Skin of body (tissue), 2 donors: ENCODE measurements around the gene PDZRN3. TPM values are rescaled to one million over a fixed set of nuclear protein-coding genes. Genes with fewer than 3 reads are reported as not detected.
A peak's percentile ranks its signal among the peaks of the same experiment; 100 is the strongest.

Experiments used
- DNase-seq: peaks from one replicate; lab custom pipeline; 2025; lab: John Stamatoyannopoulos, UW
- total RNA-seq: library from RNA; depleted of rRNA; stranded (reverse); fragments of >200 nt; gene quantifications from one replicate; pipeline ENCODE4 v1.2.3, GENCODE V29; 2014

PDZRN3 gene
- total RNA-seq, 1 donor from 2014 or later: 66.5 TPM

DNA sequence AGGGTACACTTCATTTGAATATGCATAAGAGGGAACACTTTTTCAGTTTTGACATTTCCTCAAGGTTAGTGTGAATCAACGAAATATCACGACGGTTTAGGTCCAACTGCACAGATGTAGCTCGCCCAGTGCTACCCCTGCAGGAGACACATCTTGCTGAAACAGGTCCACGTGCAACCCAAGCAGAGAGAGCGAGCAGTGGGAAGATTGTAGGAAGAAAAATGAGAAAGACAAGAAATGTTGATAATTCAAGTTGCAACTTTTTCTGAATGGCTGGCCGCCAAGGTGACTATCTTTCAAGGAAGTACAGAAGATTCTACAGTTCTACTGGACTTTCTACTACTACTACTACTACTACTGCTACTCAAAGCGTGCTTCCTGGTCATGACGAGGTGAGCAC lies 231.7 kb downstream of the PDZRN3 start:
- DNase-seq: no peak

DNA sequence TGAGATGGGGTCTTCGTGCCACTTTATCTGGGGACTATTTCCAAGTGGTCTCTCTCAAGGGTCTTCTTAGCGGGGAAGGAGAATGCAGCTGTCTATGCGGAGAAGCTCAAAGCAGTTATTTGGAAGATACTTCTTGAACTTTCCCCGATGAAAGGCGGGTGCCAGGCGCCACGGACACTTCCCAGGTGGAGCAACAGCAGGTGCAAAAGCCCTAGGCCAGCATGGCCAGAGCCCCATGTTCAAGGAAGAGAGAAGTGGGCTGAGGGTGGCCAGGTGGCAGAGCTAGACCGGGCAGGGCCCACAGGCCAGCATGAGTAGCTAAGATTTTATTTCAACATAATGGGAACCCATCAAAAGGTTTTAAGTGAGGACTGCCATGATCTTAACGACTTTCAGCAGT lies 232.8 kb downstream of the PDZRN3 start:
- no peak for DNase-seq

DNA sequence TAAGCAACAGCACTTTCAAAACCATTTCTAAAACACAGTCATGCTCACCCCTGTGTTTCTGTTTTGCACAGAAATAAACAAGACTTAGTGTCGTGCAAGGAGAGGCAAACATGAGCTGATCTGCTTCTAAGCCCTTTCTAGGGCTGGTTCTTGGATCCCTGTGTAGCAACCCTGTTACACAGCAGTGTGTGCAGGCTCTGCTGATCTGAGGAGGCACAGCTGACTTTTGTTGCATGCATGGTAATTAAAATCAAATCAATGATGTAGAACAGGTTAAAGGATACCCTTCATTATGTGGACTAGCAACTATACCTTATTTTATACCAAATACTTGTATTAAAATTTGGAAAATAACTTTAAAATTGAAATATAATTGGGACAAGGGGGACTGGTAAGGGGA lies 234.8 kb downstream of the PDZRN3 start:
- DNase-seq: no peak

DNA sequence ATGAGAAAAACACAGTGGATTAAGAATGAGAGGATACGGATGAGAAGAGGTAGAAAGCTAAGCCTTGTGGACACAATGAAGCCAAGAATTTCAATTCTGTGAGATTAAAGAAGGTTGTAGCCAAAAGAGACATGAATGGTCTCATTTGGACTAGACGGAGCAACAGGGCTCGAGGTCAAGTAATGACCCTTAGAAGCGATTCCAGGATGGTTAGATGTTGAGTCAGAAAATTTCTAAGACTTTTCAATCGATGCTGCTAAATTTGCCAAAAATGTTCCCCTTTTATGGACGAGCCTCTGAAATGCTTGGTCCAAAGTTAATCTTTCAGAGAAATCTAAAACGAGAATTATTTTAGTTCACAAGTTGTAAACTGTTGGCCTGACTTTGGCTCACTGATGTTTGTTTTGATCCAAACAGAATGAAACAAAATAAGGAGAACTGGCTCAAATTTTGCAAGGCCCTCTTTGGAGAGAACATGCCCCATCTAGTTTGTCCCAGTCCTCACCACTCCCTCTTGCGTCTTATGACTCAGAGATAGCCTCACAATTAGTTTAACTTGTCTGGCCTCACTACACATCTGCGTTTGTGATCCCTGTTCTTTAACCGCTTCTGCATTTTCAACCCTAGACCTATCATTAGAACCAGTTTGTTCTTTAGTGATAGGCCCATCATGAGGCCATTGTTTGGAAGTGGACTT lies 235.5 kb downstream of the PDZRN3 start:
- no peak for DNase-seq

DNA sequence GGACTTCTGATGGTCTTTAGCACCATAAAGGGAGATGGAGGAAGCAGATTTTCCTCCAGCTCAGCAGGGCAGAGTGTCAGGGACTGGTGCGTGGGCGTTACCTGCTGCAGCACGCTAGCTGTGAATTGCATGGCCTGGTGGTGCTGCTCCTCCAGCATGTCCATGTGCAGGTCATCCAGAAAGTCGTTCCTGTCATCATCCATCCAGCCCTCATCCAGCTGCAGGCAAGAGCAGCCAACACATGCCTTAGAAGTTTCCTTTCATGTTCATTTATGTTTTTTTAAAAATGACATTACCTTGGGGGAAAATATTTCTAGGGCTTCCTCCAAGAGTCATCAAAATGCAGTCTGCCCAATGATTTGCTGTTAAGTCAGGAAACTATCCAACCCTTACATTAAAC lies 239.2 kb downstream of the PDZRN3 start:
- DNase-seq: no peak

DNA sequence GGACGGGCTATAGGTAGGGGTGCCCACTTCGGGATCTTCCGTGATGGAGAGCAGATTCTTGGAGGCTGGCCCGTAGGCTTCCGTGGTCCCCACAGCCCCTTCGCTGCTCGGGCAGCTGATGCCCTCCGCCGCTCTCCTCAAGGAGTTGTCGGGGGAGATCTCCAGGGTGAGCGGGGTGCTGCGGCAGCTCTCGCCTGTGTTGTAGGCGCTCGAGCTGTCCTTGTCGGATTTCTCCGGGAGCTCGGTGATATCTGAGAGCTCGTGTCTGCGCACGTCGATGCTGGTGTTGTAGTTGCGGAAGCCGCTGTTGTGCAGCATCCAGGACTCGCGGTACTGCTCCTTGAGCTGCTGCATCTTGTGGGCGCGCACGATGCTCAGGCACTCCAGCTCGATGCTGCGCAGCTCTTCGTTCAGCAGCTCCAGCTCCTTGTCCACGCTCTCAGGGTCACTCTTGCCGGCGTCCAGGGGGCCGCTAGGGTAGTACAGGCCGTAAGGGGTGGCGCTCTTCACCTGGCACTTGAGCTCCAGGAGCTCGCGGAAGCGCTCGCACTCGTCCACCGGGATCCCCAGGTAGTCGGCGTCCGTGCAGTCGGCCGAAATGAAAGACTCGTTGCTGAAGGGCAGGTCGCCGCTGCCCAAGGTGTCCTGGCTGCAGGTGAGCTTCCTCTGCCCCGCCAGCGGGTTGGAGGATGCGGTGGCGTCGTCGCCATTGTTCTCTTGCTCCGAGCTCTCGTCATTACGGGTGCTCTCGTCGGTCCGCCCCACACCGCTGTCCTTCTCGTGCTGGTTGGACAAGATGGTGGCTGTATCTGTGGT lies 240.4 kb downstream of the PDZRN3 start:
- DNase-seq: no peak

DNA sequence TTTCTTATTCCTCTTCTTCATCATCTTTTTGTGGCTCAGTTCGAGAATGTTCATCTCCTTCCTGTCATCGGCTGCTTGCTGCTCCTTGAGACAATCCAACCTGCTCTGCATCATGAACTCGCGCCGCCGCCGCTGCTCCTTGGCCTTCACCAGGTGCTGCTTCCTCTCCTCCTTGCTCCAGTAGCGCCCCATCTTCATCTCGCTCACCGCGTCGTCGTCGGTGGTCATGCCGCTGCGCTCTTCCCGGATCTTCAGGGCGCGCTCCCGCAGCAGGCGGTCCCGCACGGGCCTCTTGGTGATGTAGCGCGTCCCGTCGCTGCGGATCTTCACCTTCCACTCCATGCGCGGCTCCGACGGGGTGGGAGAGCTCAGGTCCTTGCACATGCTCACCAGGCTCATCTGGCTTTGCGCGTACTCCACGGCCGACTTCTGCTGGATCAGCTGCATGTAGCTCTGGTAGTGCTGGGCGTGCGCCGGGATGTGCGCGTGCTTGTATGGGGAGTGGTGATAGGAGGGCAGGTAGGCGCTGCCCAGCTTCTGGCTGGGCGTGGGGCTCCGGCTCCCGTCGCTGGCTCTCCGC lies 241.2 kb downstream of the PDZRN3 start:
- no peak for DNase-seq

DNA sequence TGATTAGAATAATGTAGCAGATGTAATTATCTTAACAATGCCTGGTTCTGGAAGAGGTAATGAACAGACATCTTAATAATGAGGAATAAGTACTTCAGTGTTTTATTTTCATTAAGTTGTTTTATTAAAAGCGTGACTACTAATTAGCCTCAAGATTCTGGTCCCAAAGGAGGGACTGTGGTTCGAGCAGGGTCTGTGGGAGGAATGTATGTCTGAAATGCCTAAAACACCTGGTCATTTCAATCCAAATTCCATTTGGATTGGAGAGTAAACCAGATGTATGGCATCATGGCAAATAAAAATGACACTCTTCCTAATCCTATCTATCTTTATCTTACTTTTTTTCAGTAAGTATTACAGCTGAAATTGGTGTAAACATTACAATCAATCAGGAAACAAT lies 243.2 kb downstream of the PDZRN3 start:
- DNase-seq: no peak

DNA sequence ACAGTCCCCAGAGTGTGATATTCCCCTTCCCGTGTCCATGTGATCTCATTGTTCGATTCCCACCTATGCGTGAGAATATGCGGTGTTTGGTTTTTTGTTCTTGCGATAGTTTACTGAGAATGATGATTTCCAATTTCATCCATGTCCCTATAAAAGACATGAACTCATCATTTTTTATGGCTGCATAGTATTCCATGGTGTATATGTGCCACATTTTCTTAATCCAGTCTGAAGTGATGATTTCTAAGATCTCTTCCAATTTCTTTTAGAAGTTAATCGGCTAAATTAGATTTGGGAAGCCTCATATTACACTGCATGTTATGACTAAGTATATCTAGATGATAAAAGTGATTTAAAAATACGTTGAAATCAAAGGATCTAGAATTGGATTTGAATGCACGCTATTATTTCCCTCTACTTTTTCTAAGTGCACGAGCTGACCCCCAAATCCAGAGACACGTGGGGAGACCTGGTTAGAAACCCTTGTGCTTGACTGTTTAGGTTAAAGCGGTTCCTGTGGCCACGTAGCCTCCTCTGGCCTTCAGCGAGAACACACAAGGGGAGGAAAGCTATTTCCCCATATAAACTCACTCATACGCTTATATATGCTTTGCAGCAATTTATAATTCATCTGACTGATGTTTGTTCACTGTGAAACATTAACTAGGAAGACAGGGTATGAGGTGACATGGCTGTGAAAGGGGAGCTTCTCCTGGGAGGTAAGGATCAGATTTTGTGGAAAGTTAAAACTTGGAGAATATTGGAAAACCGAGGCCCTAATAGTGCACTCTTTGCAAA lies 243.8 kb downstream of the PDZRN3 start:
- DNase-seq: no peak

DNA sequence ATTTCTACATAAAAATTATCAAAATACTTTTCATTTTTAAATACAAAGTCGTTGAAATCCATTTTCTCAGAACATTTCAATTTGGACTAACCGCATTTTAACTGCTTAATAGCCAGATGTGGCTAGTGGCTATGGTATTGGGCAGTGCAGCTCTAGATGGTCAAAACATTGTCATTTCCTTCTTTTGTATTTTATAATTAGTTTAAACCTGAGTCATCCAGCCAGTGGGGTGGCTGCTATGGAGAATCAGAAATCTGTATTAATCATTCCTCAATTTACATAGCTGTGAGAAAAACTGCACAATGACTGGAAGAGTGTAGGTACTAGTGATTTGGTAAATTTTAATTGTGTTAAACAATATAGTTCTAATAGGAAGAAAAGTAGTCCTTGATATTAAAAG lies 245.3 kb downstream of the PDZRN3 start:
- DNase-seq: no peak

DNA sequence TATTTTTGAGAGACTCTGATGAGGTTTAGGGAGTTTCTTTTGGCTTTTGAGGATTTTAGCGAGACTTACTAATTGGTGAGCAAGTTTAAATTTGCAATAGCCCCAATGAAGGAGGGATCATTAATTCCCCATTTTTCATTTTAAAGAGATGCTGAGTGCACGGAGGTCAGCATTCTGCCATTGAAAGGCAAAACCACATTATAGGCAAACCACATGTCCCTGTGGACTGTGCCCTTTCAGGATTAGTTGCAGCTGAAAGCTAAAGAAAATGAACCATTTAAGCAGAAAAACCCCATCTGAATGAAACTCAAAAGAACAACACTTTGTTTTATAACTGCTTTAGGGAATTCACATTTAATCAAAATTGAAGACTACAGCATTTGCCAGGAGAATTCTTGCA lies 246.5 kb downstream of the PDZRN3 start:
- DNase-seq: no peak

DNA sequence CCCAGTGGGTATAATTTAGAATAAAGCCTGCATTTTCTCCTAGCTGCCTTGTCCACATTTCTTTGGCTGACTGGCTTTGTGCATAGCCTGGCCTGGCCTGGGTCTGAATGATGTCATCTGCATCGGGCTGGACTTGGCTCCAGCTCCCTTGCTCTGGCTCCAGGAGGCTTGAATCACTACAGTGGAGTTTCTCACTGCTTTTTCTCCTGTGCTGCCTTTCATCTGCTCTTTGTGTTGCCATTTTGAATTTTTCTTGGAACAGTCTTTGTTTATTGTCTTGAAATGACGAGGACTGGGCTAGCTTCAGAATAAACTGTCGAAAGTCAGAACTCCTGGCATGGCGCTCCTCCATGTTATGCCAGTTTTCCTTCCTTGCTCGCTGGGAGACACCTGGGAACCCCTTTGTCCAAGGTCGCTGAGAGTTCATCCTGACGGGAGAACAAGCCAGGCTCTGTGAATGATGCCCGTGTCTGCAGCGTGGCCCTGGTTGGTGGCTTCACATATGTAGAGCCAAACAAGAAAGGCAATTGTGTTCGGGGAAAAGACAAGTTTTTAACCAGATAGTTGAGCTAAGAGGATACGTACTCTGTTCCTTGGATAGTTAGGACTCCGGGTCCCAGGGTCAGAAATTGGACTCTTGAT lies 258.9 kb downstream of the PDZRN3 start:
- DNase-seq: peak; percentile 38

DNA sequence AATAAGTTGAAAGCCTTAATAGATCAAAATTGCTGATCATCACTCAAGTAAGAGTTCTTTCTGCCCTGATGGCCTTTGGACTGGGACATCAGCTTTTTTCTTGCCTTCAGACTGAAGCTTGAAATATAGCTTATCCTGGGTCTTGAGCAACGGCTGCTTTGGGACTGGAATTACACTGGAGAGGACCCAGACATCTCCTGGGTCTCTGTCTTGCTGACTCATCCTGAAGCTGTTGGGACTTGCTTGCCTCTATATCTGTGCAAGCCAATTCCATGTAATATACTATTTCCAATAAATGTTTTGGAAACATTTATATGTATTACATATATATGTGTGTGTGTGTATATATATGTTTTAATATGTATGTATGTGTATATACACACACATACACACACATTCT lies 260.2 kb downstream of the PDZRN3 start:
- no peak for DNase-seq

DNA sequence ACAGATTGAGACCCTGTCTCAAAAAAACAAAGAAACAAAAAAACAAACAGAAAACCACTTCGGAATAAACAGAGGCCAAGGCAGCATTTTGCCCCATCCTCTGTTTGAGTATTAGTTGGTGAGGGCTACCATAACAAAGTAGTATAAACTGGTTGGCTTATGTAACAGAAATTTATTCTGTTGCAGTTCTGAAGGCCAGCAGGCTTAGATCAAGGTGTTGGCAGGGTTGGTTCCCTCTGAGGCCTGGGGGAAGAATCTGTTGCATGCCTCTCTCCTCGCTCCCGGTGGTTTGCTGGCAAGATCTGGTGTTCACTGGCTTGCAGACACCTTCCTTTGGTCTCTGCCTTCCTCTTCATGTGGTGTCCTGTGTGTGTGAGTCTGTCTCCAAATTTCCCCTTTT lies 261.6 kb downstream of the PDZRN3 start:
- no peak for DNase-seq

DNA sequence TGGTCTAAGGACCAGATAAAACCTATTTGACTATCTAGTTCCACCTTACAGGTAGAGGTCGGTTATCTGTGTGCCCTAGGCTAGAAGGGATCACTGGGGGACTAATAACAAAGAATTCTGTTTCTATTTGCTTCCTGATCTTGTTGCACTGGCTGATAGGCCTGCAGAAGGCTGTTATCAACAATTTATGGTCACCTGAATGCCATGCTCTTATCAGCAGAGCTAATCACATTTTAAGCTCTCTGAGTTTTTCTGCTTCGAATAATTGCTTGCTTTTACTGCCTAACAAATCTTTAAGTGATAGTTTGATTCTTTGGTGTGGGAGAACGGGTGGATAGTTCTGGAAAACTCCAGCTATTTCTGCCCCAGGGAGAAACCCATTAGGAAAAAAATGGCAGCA lies 263.1 kb downstream of the PDZRN3 start:
- DNase-seq: no peak

DNA sequence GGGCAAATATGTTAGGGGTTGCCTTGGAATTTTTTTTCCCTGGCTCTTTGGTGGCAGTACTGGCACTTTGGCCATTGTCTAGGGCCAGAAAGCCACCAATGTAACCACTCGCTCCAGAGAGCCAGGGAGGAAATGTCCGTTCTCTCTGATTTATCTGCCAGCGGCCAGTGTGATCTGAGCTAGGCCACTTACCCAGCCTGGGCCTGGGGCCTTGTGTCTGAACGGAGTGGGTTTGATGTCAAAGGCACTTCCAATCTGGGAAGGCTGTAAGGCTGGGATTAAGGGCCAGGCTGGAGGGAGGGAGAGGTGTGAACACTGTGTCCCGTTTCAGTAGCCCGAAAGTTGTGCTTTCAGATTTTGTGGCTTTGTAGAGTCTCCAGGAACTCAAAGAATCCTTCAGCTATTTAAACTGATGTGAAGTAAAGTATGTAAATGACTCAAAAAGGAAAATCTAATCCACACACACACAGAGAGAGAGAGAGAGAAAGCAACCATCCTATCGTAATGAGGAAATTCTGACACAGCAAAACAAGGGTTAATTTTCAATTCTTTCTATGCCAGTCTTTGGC lies 271.0 kb downstream of the PDZRN3 start:
- no peak for DNase-seq

DNA sequence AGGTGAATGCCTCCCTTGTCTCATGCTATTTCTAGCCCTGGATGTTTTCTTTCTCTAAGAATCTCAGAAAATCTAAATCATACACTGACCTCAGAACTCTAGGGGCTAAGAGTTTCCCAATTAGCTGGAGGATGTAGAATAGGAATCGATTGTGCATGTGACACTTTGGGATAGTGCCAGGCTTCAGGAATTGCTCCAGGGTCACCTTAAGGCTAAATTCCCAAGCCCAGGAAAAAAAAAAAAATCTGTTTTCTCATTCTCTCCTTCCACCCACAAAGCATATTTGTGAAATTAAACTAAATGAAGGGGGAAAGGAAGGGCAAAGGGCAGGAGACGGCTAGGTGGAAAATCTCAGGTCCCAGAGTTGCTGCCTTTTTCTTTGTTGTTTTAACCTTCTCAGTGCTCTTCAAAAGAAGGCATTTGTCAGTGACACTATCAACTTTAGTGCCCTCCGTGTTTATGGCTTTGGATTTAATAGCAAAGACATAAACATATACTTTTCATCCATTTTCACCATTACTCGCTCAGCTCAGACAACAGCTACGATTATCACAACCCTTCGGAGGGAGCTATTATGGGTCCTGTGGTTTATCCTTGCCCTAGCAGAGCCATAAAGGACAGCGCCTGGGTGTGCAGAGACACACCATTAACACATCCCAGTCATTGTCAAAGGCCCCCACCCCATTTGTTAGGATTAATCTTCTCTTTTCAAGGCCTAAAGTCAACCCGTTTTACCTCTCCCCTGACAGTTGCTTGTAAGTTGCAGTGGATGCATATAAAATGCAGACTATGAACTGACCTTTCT lies 271.7 kb downstream of the PDZRN3 start:
- no peak for DNase-seq

DNA sequence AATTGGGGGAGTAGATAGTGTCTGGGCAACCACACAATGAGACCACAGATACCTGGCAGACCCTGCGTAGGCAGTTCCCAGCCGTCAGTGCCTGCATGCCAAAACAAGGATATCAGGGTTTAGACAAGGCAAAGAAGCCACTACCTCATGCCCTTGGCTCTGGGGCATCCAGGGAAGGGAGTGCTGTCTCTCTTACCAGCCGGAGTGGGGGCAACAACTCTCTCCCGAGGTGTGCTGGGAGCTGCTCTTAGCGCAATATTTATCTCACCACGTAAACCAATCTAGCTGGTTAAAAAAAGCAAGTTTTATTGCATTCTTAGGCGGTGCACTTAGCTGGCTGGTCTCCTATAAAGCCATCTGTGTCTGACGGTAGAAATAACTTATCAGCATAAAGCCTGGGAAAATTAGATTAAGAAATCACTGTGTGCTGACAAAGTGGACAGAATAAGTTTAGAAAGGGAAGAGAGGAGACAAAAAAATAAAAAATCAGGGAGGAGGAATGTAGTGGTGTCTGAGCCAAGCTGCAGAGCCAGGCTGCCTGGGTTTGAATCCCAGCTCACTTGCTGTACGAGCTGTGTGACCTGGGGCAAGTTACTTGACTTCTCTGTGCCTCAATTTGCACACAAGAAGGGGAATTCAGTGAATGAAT lies 273.2 kb downstream of the PDZRN3 start:
- no peak for DNase-seq

DNA sequence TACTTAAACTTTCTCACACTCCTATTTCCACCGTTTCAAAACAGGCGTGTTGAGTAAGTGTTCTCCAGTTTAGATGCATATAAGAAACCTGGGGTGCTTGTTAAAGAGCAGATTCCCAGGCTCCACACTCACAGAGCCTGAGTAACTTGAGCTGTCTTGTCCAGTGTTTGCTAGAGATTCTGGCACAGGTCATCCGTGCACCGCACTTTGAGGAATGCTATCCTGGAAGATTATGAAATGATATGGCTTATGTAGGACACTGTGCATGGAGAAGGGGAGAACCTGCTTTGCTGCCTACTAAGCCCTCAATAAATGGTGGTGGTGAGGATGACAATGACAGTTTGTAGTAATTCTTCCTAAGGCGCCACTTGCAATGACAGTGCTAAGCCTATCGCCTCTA lies 273.7 kb downstream of the PDZRN3 start:
- DNase-seq: no peak

DNA sequence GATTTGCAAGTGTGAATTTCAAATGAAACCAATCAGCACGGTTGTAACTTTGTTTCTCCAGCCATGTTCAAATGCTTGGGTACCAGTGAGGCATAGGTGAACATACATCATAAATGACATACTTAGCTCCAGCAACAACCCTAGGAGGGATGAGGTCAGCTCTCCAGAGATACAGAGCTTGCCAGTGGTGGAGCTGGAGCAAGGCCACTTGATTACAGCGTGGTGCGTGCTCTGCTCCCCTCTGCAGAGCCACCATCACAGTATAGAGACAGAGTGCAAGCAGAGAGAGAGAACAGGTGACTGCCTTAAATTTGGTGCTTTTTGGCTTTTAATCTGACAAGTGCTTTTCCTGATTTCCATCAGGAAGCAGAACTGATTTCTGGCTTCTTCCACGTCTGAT lies 275.1 kb downstream of the PDZRN3 start:
- DNase-seq: no peak
